ENCODE results near the gene PYGM. TPM values are rescaled to one million over a fixed set of nuclear protein-coding genes. Genes with fewer than 3 reads are reported as not detected.

The PYGM gene
- total RNA-seq, 3 donors from 2014 or later = 1.3 to 4.5 (median 3.4) TPM

- TF ChIP-seq POLR2AphosphoS5 (IDR thresholded peaks at IDR 0.05) (no peak), CTCF (IDR thresholded peaks at IDR 0.05) (no peak), POLR2A (IDR thresholded peaks at IDR 0.05) (no peak)
- no peak overlapping the region for H3K27ac ChIP-seq
- intact Hi-C loops (cut with DNase I; ENCODE audit: low total_unique reads) = no loop called here
- H3K36me3 ChIP-seq = no peaks in the 10 kb centered on the region
- peak in 1 of 2 donors; percentile 43 for DNase-seq (ENCODE audit: low spot score in 2 of 2)
- H3K4me3 ChIP-seq = no peak overlapping the region
- H3K27me3 ChIP-seq = no peaks in the 10 kb centered on the region
- no peaks in the 10 kb centered on the region for H3K9me3 ChIP-seq
- peaks cover 0 to 4% of the 10 kb centered on the region in 2 donors for H3K4me1 ChIP-seq
These were observed 4.0 kb downstream of the PYGM start for GRCh38 chr11:64755681-64756361.

GRCh38 chr11:64754919-64755662 lies 4.7 kb downstream of the PYGM start:
- no peaks in the 10 kb centered on the region for H3K27me3 ChIP-seq
- no peaks in the 10 kb centered on the region for H3K9me3 ChIP-seq
- intact Hi-C loops (cut with DNase I; ENCODE audit: low total_unique reads) = no loop called here
- no peaks in the 10 kb centered on the region for H3K36me3 ChIP-seq
- no peak overlapping the region for H3K27ac ChIP-seq
- TF ChIP-seq POLR2AphosphoS5 (IDR thresholded peaks at IDR 0.05) = no peak
- TF ChIP-seq POLR2A (IDR thresholded peaks at IDR 0.05) = no peak
- no peak for TF ChIP-seq CTCF (IDR thresholded peaks at IDR 0.05)
- H3K4me3 ChIP-seq = no peak overlapping the region
- H3K4me1 ChIP-seq = peaks cover 0 to 2% of the 10 kb centered on the region in 2 donors
- peak in 1 of 2 donors; percentile 49 for DNase-seq (ENCODE audit: low spot score in 2 of 2)

- TF ChIP-seq CTCF (IDR thresholded peaks at IDR 0.05) (no peak), POLR2A (IDR thresholded peaks at IDR 0.05) (no peak), POLR2AphosphoS5 (IDR thresholded peaks at IDR 0.05) (no peak)
- H3K36me3 ChIP-seq = no peaks in the 10 kb centered on the region
- intact Hi-C loops (cut with DNase I; ENCODE audit: low total_unique reads) = no loop called here
- H3K27me3 ChIP-seq = no peaks in the 10 kb centered on the region
- no peak overlapping the region for H3K27ac ChIP-seq
- no peak overlapping the region for H3K4me3 ChIP-seq
- no peak for DNase-seq (ENCODE audit: low spot score in 2 of 2)
- no peaks in the 10 kb centered on the region for H3K4me1 ChIP-seq
- H3K9me3 ChIP-seq = no peaks in the 10 kb centered on the region
These were observed 5.5 kb downstream of the PYGM start for GRCh38 chr11:64754124-64754918.

- intact Hi-C loops (cut with DNase I; ENCODE audit: low total_unique reads) = no loop called here
These were observed 6.2 kb downstream of the PYGM start for GRCh38 chr11:64753380-64754123.

More at GRCh38 chr11:64753380-64754123, 6.2 kb downstream of the PYGM start:
- no peaks in the 10 kb centered on the region for H3K27me3 ChIP-seq
- H3K27ac ChIP-seq = no peak overlapping the region
- H3K9me3 ChIP-seq = no peaks in the 10 kb centered on the region
- no peaks in the 10 kb centered on the region for H3K4me1 ChIP-seq
- TF ChIP-seq POLR2A (IDR thresholded peaks at IDR 0.05) = no peak
- no peak for TF ChIP-seq CTCF (IDR thresholded peaks at IDR 0.05)
- no peak for TF ChIP-seq POLR2AphosphoS5 (IDR thresholded peaks at IDR 0.05)
- H3K4me3 ChIP-seq = no peak overlapping the region
- no peaks in the 10 kb centered on the region for H3K36me3 ChIP-seq
- no peak for DNase-seq (ENCODE audit: low spot score in 2 of 2)
